ENCODE measurements around the gene SMR3B. TPM values are rescaled to one million over a fixed set of nuclear protein-coding genes. Genes with fewer than 3 reads are reported as not detected.

The SMR3B gene
- total RNA-seq (not detected), polyA plus RNA-seq (ENCODE audit: insufficient read length in 6 of 6) (not detected)
- long read RNA-seq, donor 1, result 0 reads
- long read RNA-seq, donor 2, result 0 reads
- long read RNA-seq, donor 3, result 0 reads
- long read RNA-seq, donor 4, result 0 reads
- long read RNA-seq, donor 5, result 0 reads
- long read RNA-seq, donor 6, result 0 reads
- long read RNA-seq, donor 7, result 0 reads
- long read RNA-seq, donor 8, result 0 reads
- long read RNA-seq, donor 9, result 0 reads
- long read RNA-seq, donor 10, result 0 reads
- long read RNA-seq, donor 11, result 0 reads
- long read RNA-seq, donor 12, result 0 reads

- DNase-seq (no peak), ATAC-seq (no peak)
- no peaks in the 10 kb centered on the region for H3K27me3 ChIP-seq
- no peaks in the 10 kb centered on the region for H3K9me3 ChIP-seq
- H3K4me1 ChIP-seq, result no peaks in the 10 kb centered on the region
- TF ChIP-seq, protein P1, sequence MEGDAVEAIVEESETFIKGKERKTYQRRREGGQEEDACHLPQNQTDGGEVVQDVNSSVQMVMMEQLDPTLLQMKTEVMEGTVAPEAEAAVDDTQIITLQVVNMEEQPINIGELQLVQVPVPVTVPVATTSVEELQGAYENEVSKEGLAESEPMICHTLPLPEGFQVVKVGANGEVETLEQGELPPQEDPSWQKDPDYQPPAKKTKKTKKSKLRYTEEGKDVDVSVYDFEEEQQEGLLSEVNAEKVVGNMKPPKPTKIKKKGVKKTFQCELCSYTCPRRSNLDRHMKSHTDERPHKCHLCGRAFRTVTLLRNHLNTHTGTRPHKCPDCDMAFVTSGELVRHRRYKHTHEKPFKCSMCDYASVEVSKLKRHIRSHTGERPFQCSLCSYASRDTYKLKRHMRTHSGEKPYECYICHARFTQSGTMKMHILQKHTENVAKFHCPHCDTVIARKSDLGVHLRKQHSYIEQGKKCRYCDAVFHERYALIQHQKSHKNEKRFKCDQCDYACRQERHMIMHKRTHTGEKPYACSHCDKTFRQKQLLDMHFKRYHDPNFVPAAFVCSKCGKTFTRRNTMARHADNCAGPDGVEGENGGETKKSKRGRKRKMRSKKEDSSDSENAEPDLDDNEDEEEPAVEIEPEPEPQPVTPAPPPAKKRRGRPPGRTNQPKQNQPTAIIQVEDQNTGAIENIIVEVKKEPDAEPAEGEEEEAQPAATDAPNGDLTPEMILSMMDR (IDR thresholded peaks at IDR 0.05), result no peak
- no peaks in the 10 kb centered on the region for H3K36me3 ChIP-seq
- intact Hi-C loops (cut with DNase I), result no loop called here
- H3K4me3 ChIP-seq, result no peak within 1 kb of the TSS
- H3K27ac ChIP-seq, result no peak within 1 kb of the TSS
Measured at GRCh38 chr4:70382691-70383181, at the start of gene SMR3B. SMR3B (plus strand) TSS chr4:70383131; CDS start chr4:70384511, 1,380 bp downstream.

GRCh38 chr4:70334681-70335080 lies 48.2 kb upstream of the SMR3B start, which contains the start of gene CABS1:
CABS1 (plus strand) TSS chr4:70334981; CDS start chr4:70335040, 59 bp downstream.
- TF ChIP-seq, protein P1 (IDR thresholded peaks at IDR 0.05), result no peak
- no peaks in the 10 kb centered on the region for H3K27me3 ChIP-seq
- no peak within 1 kb of the TSS for H3K27ac ChIP-seq
- no peak for ATAC-seq
- no peaks in the 10 kb centered on the region for H3K9me3 ChIP-seq
- intact Hi-C loops (cut with DNase I), result no loop called here
- no peaks in the 10 kb centered on the region for H3K4me1 ChIP-seq
- H3K4me3 ChIP-seq, result no peak within 1 kb of the TSS
- H3K36me3 ChIP-seq, result no peaks in the 10 kb centered on the region
- DNase-seq, result no peak

DNA sequence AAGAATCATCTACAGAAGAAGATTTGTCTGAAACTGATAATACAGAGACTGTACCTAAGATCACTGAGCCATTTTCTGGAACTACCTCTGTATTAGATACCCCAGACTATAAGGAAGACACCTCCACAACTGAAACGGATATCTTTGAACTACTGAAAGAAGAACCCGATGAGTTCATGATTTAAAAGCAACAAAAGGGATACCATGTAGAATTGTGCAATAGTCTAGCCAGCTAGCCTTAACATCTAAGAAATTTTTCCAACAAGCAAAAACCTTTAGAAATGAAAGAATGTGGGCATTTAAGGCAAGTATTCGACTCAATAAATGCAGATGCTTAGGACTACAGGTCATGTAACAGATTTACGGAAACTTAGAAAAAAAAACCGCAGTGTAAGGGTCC lies 46.9 kb upstream of the SMR3B start:
- intact Hi-C loops (cut with DNase I), result no loop called here
- no peak overlapping the region for H3K27ac ChIP-seq
- no peaks in the 10 kb centered on the region for H3K27me3 ChIP-seq
- H3K4me1 ChIP-seq, result no peaks in the 10 kb centered on the region
- no peak overlapping the region for H3K4me3 ChIP-seq
- TF ChIP-seq, protein P1 (IDR thresholded peaks at IDR 0.05), result no peak
- H3K9me3 ChIP-seq, result no peaks in the 10 kb centered on the region
- DNase-seq (no peak), ATAC-seq (no peak)
- no peaks in the 10 kb centered on the region for H3K36me3 ChIP-seq

DNA sequence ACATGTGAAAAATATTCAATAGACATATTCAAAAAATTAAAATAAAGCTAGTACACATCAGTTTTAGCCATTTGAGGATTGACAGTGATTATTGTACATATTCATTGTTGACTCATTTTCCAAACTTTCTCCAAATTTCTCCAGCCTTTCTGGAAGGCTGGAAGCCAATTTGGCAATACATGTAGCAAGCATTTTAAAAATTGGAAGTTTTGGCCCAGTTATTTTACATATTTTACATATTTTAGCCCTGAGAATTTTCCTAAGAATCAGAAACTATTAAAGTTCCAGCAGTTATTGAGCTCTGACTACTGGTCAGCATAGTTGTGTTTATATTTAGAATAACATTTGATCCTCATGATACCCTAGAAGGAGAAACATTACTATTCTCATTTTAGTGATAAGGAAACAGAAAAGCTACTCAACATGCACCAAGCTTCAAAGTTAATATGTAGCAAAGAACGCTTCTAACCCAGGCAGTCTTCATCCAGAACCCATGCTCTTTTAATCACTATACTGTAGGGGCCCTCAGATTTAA lies 45.0 kb upstream of the SMR3B start:
- no peak for ATAC-seq
- Histone ChIP-seq H3K27me3 (no peaks in the 10 kb centered on the region), H3K36me3 (no peaks in the 10 kb centered on the region)

GRCh38 chr4:70356185-70356584 lies 26.7 kb upstream of the SMR3B start:
- no peaks in the 10 kb centered on the region for H3K36me3 ChIP-seq
- TF ChIP-seq, protein P1 (IDR thresholded peaks at IDR 0.05), result no peak

More for the DNA sequence above, 45.0 kb upstream of the SMR3B start:
- no peak overlapping the region for H3K27ac ChIP-seq
- no peak overlapping the region for H3K4me3 ChIP-seq
- H3K9me3 ChIP-seq, result no peaks in the 10 kb centered on the region
- intact Hi-C loops (cut with DNase I), result no loop called here
- DNase-seq, result no peak
- TF ChIP-seq, protein P1 (IDR thresholded peaks at IDR 0.05), result no peak
- H3K4me1 ChIP-seq, result no peaks in the 10 kb centered on the region

More at GRCh38 chr4:70356185-70356584, 26.7 kb upstream of the SMR3B start:
- no peak overlapping the region for H3K27ac ChIP-seq
- H3K4me3 ChIP-seq, result no peak overlapping the region
- no peak for ATAC-seq
- no peaks in the 10 kb centered on the region for H3K9me3 ChIP-seq
- H3K4me1 ChIP-seq, result no peaks in the 10 kb centered on the region
- no peak for DNase-seq
- H3K27me3 ChIP-seq, result no peaks in the 10 kb centered on the region
- intact Hi-C loops (cut with DNase I), result no loop called here
